IPS-NIHi7 (cell line): ENCODE measurements around the gene SDK1.

Experiments
- DNase-seq: peaks from one replicate; pipeline ENCODE4 v3.0.0; 2012; ENCODE audit warnings: mixed read lengths; ENCODE audit errors: extremely low spot score

The SDK1 gene

DNA sequence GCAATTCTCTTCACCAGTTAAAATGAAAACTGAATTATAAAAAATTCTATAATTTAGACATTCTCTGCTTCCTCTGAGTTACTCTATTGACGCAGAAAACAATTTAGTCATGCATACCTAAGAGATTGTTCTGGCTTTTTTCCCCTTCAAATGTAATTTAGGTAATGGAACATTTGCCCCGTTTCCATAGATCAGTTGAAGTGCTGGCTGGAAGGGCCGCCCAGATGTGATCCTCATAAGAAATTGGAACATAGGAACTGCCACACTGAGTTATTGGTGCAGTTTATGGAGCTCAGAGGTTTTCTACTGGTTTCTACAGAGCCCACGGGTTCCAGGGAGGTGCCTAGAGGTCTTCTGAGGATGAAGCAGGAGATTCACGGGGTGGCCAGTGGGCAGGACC, 581.7 kb downstream of the SDK1 start:
- no peak for DNase-seq

DNA sequence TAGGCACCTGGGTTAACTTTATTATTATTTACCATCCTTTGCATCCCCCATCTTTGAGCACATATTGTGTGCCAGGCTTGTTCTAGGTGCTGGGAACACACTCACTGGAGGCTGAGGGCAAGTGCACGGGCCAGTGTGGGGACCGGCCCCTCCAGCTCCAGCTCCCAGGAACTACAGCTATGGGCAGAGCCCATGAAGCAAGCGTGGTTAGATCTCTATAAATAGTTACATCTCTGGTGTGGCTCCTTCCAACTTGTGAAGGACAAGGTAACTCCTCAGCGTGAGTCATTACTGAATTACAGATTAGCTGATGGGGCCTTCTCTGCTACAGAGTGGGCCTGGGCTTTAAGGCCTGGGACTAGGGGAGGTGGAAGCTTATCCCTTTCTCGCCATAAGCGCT, 583.5 kb downstream of the SDK1 start:
- DNase-seq, result no peak

DNA sequence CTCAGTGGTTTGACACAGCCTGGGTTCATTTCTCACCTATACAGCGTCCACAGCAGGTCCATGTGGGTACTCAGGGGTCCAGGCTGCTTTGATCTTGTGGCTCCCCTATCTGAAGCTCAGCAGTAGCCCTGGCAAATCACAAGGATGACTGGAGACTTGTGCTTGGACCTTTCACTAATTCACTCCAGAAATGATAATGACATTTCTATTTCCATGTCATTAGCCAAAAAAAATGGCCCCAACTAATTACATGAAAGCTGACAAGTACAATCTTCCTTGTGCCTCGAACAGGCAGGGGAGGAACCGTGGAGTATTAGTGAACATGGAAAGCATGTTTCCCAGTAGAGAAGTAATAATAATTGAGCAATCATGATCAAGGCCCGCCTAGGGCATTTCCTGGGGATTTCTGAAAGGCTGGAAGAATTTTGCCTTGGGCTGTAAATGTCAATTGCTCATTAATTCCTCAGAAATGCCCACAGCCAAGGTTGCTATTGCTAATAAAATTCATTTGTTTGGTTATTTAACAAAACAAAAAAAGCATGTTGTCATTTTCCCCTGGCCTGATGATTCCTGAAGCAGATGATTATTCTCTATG, 586.1 kb downstream of the SDK1 start:
- no peak for DNase-seq

DNA sequence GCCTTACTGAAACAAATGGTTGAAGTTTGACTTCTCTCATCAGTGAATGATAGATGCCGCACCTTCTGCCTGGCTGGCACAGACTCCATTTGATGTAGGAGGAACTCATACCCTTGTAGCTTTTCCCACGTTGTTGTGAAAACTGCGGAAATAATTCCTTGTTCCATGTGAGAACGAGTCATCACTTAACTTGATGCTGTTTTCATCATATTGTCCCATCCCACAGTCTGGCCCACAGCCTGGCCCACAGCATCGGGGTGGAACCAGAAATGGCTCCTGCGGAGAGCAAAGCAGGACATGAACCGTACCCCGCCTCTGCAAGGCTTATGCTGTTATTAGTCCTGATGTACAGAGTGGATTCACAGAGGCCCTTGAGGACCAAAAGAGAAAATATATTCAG, 587.0 kb downstream of the SDK1 start:
- no peak for DNase-seq

DNA sequence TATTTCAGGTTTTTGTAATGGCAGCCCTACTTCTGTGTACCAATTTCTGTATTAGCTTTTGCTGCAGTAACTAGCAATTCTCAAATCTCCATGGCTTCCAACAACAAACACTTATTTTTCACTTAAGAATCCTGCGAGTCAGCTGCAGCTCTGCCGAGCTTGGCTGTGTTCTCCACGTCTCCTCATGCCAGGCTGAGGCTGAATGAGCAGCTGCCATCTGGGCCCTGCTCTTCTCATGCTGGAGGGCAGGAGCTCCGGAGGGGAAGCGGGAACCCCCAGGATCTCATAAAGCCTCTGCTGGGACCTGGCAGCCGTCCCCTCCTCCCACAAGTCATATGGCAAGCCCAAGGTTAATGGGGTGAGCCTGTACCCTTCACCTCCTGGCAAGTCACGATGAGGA, 591.1 kb downstream of the SDK1 start:
- DNase-seq, result no peak

DNA sequence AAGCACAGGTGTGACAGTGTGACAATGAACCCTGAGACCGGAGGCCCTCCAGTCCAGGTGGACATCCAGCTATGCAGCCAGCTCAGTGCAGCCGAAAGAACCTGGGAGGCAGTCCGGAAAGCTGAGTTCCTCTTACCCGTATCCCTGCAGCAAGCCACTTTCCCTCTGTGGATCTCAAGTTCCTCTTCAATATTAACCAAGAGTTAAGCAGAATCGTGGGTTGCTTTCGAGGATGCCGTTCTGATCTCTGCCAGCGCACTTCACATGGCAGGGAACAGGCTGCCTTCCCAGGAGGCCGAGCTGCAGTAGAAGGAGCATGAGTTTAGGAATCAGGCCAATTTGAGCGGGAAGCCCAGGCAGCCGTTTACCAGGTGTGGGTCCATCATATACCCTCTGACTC, 591.6 kb downstream of the SDK1 start:
- DNase-seq, result no peak

DNA sequence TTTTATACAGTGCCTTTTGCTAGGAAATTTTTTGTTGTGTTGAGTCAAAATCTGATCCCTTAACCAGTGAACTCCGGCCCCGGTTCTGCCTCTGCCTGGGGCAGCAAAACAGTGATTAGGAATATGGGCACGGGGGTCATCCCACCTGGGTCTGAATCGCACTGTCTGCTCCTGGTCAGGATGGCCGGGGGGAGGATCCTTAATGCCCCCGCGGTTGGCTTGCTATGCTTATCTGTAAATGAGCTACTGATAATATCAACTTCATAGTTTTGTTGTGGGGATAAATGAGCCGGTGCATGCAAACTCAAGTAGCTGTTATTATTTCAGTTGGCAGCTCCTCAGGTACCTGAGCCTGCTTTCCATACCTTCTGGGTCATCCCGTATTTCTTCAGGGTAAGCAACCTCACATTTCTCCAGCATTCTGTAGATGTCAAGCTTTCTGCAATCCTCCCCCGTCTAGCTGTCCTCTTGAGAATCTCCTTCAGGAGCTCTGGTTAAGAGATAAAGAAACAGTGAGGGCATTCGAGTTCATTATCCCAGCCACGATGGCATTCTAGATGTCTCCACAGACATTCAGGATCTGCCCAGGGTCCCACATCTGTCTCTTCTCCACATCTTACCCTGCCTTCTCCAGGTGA, 592.2 kb downstream of the SDK1 start:
- no peak for DNase-seq

DNA sequence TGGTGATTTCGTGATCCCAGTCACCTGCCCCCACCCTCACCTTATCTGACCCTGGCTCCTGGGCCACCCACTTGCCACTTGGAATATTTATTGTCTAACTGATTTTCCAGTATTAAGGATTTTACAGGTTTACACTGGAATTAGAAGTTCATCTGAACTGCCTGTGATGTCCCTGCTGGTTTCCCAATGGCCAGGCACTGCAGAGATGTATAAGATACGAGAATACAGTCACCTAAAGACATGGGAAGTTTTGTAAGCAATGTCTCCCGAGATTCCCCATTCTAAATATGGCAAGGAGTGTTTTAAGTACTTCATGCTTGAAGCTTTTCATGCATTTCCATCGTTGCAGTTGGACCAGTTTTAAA, 592.7 kb downstream of the SDK1 start:
- DNase-seq, result no peak

DNA sequence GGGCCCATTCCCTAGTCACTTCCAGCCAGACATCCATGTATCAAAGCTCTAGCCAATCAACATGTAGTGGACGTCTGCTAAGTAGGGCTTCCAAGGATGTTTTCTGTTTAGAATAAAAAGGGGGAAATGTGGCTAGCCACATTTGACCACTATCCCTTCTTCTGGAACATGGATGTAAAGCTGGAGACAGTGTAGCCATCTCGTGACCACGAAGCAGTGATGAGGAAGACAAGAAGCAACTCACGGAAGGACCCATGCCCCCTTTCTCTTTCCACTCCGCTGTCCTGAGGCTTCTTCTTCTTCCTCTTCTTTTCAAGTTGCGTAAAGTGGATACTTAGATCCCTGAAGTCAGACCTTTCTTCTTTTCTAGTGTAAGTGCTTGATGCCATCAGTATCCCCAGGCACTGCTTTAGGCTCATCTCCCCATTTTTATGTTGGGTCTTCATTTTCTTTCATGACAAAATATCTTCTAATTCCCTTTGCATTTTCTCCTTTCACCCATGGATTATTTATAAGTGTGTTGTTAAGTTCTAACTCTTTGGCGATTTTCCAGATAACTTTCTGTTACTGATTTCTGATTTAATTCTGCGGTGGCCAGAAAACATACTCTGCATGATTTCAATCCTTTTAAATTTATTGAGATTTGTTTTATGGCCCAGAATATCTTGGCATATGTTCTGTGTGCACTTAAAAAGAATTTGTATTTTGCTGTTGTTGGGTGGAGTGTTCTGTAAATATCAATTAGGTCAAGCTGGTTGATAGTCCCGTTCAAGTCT, 594.5 kb downstream of the SDK1 start:
- DNase-seq, result no peak

DNA sequence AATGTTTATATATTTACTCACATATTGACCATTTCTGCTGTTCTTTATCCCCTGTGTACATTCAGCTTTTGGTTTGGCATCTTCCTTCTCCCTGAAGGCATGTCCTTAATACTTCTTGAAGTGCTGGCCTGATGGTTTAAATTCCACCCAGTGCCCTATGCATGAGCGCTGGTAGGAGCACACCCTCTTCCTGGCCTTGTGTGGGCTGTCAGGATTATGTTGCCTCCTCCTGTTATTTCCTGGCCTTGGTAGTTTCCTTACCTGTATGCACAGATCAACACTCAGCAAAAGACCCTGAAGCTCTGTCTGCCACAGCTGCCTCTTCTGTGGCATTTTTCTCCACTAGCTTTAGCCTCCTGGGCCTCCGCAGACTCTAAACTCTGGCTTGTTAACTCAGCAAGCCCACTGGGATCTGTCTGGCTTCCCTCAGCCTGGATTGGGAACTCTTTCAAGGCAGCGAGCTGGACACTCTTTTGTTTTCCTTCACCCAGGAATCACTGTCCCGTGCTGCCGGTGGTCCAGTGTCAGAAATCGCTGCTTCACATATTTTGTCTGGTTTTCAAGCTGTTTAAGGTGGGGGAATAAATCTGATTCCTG, 595.2 kb downstream of the SDK1 start:
- DNase-seq, result no peak

DNA sequence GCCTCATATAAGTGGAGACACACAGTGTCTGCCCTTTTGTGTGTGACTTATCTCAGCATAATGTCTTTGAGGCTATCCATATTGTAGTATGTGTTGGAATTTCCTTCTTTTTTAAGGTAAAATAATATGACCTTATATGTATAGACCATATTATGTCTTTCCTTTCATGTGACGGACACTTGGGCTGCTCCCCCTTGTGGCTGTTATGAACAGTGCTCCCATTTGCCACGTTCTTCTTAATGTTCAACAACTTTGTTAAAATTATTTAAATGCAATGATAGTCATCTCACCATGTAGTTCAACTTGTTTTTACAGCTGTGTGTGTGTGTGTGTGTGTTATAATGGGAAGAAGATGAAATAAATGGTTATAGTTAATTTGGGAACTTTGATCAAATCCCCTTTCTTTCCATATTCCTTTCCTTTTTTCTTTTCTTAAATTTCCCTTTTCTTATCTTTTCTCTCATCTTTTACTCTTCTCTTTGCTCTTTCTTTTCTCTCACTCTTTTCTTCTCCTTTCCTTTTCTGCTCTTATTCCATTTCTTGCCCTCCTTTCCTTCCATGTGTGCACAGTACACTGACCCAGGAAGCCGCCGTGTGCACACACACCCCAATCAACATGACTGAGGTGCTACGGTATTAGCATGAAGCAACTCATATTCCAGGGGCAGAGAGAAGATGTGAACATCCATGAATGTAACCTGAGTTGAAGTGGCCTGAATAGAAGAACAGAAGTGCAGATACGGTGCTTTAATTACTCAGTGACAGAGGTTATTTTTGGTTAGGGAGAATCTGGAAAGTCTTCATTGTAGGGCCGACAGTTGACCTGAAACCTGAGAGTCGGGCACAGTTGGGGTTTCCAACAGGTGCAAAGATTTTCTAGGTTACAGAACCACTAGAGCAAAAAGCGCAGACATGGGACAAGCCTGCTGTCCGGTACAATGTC, 596.6 kb downstream of the SDK1 start:
- no peak for DNase-seq

DNA sequence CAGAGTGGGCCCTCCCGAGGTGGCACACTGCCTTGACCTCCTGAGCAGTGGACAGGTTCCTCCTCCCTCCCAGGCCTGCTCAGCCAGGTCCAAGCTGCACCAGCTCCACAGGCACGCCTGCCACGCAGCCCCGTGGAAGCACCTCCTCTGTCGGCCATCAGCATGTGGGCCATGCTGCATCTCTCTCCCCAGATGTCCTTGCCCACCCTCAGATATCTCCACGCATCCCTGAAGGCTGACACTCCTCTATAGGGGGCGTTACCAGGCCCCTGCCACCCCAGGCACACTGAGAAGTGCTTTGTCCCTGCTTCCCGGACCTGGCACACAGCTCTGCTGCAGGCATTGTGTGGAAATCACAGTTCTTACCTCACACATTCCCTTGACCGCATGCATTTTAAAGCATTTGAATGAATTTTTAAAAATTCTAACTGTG, 598.5 kb downstream of the SDK1 start:
- no peak for DNase-seq

DNA sequence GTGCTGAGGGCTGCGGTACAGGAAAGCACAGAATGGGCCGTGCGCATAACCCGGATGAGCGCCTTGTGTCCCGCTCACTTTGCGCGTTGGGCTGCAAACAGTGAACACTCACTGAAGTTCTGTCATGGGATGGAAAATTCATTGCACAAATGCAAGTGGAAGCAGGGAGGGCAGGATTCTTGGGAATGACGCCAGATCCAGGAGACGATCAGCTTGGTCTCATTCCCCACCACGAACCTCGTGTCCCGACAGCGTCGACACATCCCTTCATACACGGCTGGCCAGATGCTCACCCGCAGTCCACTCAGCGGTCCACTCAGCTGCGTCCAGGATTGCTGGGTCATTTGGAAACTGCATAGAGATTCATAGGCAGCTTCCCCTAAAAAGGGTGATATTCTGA, 607.1 kb downstream of the SDK1 start:
- no peak for DNase-seq

DNA sequence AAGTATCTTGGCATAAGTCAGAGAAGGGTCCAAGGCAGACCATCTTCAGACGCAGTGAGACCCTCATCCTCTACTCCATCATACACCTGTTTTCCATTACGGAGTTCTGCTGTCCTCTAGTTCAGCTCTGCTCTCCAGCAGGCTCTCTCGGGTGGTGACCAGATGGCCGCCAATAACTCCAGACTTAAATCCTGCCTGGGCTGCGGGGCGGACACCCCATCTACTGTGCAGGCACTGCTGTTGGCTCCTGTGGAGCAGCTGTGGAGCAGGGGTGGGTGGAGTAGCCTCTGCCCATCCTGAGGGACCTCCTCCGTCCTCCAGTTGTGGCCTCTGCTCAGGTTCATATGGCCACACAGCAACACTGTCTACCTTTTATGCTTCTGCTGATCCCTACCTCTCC, 608.1 kb downstream of the SDK1 start:
- no peak for DNase-seq

DNA sequence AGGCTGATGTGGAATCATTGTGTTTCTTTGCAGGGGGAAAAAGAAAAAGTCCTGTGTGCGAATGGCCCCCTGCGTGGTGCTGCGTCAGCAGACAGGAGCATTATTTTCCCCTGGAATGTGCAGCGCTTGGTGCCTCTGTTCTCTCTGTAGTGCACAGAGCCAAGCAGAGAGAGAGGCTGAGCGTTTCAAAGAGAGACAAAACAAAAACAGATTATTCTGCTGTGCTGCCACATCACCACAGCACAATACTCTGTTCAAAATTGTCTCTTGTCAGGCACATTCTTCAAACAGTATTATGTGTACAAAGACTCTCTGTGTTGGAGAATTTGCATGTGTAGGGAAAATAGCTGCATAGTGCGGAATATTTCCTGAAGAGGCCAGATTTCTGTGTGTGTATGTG, 609.0 kb downstream of the SDK1 start:
- DNase-seq, result no peak

DNA sequence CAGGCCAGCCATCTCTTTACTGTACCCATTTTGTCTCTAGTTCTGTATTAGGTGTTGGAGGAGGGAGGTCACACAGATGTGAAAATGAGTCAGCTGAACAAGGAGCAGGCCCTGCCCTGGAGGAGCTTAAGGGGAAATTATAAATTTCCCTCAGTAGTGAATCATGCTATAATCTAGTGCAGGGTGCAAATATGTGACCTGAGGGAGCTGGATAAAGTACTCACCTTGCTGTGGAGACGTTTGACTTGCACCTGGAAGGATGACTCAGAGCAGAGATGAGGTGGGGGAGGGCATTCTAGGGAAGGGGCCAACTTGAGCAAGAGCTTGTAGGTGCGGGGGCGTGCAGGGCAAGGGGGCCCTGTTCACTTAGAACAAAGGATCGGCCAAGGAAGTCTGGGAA, 610.6 kb downstream of the SDK1 start:
- DNase-seq, result no peak

DNA sequence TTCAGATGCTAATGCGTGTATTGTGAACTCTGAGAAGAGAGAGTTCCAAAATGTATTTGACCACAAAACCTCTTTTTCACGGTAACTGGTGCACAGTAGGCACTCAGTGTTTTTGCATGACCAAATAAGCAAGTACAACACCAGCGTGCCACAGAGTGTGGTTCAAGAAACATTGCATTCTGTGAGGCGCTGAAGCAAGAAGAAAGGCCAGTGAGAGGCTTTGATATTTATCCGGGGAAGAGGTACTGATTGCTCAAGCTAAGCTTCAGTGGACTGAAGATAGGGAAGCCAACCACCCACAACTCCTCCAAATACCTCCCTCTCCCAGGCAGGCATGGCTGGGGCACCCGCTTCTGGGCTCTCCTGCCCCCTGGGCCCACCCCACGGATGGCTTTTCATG, 611.2 kb downstream of the SDK1 start:
- DNase-seq, result no peak

DNA sequence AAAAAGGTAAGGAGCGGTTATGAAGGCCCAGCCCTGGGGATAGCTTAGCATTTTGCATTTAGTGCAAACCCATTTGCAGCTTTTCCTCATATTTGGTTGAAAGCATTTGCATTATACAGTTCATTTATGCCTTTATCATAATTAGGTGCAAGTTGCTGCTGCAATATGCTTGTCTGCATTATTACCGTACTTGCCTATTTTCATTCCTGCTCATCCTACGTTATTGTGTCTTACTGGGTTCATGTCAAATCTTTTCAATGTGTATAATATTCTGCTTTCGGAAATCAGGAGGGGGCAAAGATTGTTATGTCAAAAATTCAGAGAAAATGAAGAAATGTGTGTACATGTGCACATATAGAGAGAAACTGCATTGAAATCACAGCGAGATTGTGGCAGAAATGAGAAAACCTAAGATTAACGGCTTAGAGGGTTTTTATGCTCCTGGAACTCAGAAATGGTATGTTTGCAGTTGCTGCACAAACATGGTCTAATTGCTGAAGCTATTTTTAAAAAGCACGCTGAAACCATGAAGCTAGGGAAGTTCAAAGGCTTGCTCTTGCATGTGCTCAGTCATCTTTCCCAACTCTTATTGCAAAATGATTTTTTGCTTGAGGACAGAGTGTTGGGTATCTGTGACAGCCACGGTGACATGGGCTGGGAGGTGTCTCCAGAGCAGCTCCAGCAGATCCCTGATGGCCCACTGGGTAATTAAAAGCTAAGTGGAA, 613.2 kb downstream of the SDK1 start:
- no peak for DNase-seq

DNA sequence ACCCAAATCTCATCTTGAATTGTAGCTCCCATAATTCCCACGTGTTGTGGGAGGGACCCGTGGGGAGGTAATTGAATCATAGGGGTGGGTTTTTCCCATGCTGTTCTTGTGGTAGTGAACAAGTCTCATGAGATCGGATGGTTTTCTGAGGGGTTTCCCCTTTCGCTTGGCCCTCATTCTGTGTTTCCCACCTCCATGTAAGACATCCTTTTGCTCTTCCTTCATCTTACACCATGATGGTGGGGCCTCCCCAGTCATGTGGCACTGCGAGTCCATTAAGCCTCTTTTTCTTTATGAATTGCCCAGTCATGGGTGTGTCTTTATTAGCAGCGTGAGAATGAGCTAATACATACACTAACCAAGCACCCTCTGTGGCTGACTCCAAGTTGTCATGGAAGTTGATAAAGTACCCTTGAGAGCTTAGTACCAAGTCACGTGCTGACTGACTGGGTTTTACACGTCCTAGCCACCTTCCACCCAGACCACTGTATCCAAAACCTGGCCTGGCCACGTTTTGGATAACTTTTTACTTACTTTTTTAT, 614.4 kb downstream of the SDK1 start:
- DNase-seq, result no peak

DNA sequence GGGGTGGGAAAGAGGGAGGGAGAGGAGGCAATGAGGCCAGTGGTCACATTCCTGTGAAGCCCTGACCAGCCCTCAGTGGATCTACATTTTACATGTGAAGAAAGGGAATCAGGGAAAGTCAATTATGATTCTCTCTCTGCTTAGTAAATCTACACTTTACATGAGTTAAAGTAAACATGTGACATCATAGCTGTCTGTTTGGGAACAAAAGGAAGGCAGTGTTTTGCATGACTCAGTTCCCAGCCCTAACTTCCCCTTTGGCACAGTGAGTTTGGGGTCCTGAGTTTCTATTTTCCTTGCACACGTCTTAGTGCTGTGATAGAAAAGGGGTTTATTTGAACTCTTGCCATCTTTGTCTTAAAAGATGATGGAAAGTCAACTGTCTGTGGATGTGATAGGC, 615.1 kb downstream of the SDK1 start:
- no peak for DNase-seq

DNA sequence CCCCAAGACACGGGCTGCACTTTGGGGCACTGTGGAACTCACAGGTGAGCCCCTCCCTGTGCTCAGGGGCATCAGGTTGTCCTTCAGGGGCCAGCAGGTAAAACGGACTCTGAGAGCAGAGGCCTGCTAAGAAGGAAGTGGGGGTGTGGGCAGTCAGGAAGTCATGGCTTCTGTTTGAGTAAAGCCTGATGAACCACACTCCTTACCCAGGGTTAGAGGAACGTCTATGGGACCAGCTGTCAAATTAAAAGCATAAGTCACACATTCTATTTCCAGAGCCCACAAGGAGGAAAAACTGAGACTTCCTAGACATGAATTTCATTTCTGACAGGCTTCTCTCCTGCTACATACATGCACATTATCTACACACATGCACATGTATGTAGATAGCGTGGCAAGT, 616.4 kb downstream of the SDK1 start:
- no peak for DNase-seq
